ENCODE measurements around the gene EFCAB13.

GRCh38 chr17:47298712-47299111 is 25.0 kb upstream of the EFCAB13 start:
- TF ChIP-seq CTCF (IDR thresholded peaks at IDR 0.05): no peak
- TF ChIP-seq POLR2AphosphoS5 (IDR thresholded peaks at IDR 0.05): no peak

All from upper lobe of left lung (tissue), 4 donors.